ENCODE data around the gene GAL3ST2.

GAL3ST2 gene

DNA sequence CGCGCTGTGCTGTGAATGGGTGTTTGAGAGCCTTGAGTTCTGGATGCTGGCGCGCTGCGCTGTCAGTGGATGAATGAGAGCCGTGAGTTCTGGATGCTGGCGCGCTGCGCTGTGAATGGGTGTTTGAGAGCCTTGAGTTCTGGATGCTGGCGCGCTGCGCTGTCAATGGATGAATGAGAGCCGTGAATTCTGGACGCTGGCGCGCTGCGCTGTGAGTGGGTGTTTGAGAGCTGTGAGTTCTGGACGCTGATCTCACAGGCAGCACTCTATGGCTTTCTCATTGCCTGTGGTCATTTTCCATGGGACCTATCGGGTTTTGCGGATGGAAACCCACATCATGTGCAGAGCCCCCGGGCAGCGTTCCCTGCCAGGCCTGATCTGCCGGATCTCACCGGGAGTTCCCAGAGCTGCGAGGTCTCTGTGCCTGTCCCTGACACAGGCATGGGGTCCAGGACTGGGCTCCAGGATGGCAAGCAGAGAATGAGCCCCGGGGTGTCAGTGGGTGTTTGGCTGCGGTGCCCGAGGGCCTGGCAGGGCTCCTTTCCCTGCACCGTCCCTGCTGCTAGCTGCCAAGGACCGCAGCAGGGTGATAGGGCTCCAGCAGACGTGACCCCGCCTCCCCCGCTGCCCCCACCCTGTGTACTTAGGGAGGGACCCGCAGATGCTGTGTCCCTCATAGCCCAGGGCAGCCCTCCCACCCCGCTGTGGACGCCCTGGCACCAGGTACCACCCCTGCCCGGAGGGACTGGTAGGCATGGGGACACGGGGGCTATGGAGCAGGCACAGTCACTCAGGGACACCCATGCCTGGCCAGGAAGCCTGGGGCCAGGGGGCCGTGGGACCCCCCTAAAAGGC, 72.4 kb downstream of the GAL3ST2 start:
- no peak for DNase-seq

DNA sequence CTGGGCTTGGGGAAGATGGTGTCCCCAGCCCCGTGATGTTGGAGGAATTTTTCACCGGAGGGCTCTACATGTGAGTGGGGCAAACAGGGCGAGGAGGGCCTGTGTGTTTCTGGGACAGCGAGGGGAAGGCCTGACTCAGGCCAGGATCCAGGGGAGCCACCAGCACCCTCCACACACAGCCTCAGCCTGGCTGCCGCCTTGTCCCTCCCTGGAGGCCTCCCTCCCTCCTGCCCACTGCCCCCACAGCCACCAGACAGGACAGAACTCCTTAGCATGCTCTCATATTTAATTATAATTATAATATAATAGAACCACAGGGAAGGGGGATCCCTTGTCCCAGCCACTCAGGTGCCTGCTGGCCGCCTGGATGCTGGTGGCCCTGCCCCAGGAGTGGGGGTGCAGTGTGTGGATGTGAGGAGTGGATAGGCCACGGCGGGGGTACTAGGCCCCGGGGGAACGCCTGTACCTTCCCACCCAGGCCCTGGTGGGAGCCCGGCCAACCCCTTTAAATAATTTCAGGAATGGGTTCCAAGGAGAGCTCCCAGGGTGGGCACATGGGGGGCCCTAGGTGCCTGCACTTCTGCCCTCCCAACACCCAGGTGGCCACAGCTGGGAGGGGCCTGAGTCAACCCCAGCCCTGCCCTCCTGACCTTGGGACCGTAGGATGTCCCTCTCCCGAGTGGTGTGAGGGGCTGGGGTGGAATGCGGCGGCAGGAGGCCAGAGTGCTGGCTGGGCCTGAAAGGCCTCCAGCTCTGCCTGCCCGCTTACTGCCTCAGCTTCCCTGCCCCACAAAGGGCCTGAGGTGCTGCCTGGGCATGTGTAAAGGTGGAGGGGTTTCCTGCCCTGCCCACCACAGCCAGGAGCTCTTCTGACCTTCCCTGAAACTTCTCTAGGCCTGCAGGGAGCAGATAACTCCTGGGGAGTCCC, 73.3 kb downstream of the GAL3ST2 start:
- no peak for DNase-seq

DNA sequence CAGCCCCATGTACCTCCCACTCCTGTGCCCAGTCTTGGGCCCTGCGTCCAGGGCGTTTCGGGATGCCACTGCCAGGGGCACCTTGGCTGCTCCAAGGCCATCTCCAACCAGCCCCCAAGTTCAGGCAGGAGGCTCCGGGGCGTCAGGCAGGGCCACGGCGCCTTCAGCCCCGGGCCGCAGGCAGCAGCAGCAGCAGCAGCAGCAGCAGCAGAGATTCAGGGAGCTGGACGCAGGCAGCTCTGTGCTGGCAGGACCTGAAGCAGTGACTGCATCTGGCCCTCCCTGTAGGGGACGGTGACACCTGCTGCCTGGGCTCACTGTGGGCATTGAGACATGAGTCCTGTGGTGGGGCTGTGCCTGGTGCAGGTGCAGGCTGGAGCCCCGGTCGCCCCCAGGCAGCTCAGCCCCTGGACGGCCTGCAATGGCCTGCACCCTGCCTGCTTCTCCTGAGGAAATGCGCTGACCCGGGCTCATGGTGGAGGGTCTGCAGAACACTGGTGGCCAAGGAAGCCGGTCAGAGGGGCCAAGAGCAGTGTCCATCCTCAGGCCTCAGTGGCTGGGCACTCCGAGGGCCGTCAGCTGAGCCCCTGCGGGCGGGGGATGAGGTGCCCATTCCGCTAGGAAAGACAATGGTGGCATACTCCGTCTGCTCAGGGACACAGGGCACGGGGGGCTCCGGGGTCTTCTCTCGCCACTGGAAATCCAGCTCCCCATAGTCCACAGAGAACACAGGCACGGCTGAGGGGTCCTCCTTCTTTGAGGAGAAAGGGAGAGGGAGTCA, 74.1 kb downstream of the GAL3ST2 start:
- DNase-seq = no peak

DNA sequence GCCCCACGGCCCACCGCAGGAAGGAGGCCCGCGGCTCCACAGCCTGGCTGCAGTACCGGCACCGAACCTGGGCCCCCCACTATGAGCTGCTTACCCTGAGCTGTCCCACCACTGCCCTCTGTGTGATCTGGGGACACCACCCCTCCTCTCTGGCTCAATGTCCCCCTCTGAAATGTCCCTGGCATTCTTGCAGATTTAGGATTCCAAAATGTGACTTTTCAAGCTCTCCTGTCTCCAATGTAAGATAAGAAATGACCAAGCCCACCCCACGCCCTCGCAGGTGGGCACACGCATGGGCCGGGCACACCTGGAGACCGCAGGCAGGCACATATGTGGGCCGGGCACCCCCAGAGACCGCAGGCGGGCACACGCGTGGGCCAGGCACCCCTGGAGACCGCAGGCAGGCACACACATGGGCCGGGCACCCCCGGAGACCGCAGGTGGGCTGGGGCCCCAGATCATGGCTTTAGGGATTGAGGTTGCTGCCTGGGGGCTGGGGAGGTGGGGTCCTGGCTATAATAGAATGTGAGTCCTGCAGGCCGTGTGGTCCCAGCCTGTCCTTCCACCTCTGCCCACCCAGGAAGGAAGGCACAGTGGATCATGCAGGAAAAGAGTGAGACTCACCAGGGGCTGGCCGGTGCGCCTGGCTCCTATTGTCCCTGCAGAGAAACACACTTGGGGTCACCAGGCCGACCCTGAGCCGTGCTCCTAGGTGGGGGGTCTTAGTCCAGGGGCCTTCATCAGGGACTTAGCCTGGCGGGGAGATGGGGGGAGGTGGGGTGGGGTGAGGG, 74.9 kb downstream of the GAL3ST2 start:
- no peak for DNase-seq

DNA sequence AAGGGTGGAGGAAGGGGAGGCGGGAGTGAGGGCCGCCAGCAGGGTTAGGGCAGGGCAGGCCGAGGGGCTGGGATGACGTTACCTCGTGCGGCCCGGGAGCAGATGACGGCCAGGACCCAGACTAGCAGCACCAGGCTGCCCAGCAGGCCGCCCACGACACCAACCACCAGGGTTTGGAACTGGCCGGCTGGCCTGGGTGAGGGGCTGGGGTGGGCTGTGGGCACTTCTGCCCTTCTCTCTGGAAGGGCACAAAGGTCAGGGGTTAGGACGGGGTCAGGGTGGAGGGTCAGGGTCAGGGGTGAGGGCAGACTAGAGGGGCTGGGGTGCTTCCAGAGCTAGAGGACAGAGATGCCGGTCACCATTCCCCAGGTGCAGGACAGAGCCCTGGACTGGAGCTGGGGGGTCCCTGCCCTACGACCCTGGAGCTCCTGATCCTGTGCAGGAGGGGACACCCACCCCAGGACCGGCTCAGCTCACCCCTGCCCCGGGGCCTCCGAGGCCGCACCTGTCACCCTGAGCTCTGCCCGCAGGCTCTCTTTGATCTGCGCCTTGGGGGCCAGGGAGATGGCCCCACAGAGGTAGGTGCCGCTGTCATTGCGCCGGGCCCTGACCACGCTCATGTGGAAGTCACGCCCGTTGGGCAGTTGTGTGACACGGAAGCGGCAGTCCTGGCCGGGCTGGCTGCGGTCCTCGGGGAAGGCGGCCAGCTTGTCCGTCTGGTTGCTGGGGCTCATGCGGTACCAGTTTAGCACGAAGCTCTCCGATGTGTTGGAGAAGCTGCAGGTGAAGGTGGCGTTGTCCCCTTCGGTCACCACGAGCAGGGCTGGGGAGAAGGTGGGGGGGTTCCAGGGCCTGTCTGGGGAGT, 75.7 kb downstream of the GAL3ST2 start:
- DNase-seq = no peak

DNA sequence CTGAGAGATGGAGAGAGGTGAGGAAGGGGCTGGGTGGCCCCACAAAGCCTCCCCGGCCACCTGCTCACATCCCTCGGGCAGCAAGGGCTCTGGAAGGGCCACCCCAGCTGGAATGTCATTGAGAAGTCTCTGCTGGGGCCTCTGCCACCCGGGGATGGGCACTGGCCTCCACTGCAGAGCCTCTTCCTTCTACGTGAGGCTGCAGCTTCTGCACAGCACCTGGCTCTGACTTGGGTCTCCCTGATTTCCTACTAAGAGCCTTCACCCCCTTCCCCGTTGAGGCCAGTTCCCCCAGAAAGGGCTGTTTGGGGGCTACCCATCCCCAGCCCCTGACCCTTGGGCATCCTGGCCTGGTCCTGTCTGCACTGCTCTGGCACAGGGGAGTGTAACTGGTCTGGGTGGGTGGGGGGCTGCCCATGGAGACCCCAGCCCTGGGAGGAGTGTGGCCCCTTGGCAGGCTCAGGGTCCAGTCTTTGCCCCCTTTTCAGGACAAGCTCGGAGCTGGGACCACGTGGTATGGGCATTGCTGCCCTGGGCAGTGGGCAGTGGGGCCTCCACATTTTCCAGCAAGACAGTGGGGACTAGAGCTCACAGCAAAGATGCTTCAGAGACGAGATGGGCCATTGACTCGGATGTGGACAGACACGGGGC, 76.5 kb downstream of the GAL3ST2 start:
- DNase-seq = no peak
